Ovary (tissue), 9 donors: ENCODE measurements around the gene CEP72. TPM values are rescaled to one million over a fixed set of nuclear protein-coding genes. Genes with fewer than 3 reads are reported as not detected.

Source experiments
- DNase-seq, 5 donors: peaks; one replicate each; pipeline ENCODE4 v3.0.0-alpha.2; 2019 to 2020
- H3K27ac ChIP-seq, 2 donors: fragments of 200-600 bp; one replicate each; pipeline versions ENCODE4 v1.5.1 to v1.8.0; 2019 to 2022
- H3K27me3 ChIP-seq: fragments of 200-600 bp; one replicate; pipeline ENCODE4 v1.8.0; 2022
- H3K36me3 ChIP-seq: fragments of 200-600 bp; sonication (generic); one replicate; pipeline ENCODE4 v1.5.1; 2019
- H3K4me1 ChIP-seq: one replicate; pipeline ENCODE4 v1.8.1; 2013; ENCODE audit warnings: mild to moderate bottlenecking, moderate library complexity; ENCODE audit not compliant: insufficient read depth
- H3K4me3 ChIP-seq: fragments of 200-600 bp; sonication (generic); one replicate; pipeline ENCODE4 v1.5.1; 2017
- H3K9me3 ChIP-seq, 2 donors: fragments of 200-600 bp in 1 of 2; sonication (generic) in 1 of 2; one replicate each; pipeline versions ENCODE4 v1.5.1 to v1.8.1; 2013 to 2019; ENCODE audit warnings: mild to moderate bottlenecking in 1 of 2, moderate library complexity in 1 of 2
- CTCF ChIP-seq, 3 donors: fragments of 450-650 bp in 2 of 3; fragments of 200-600 bp in 1 of 3; IDR thresholded peaks; one replicate each; pipeline versions ENCODE4 v1.5.1 to v1.8.0; 2016 to 2022; ENCODE audit warnings: antibody characterized with exemption in 3 of 3, mild to moderate bottlenecking in 1 of 3
- EP300 ChIP-seq: sonication (generic); formaldehyde crosslinking; IDR thresholded peaks from one replicate; pipeline ENCODE4 v1.6.1; 2017; ENCODE audit warnings: antibody characterized with exemption
- POLR2A ChIP-seq: fragments of 450-650 bp; IDR thresholded peaks from one replicate; pipeline ENCODE4 v1.6.1; 2017; ENCODE audit warnings: antibody characterized with exemption, mild to moderate bottlenecking, moderate library complexity
- WGBS, 3 donors: extraction: QIAGEN DNeasy Blood & Tissue Kit in 1 of 3; methylation state at CpG; one replicate each; pipeline versions ENCODE4 v1.1.5 to v1.1.7; 2013 to 2017; 5-methylcytosine and 5-hydroxymethylcytosine counted together
- intact Hi-C, 4 donors: fragments of 100-400 bp; cut with DNase I; formaldehyde crosslinking; loops; one replicate each; pipeline versions ENCODE4 v1.11.0 to v1.15.1; 2022 to 2023
- polyA plus RNA-seq, 2 donors: library from polyadenylated mRNA; stranded (reverse); fragments of 200-250 nt in 1 of 2; fragments of 350-450 nt in 1 of 2; fragmentation: Illumina TruSeq in 1 of 2; extraction: RNeasy Lipid Tissue Mini Kit (QIAGEN cat#74804) in 1 of 2; gene quantifications; one replicate each; pipeline ENCODE4 v1.2.3, GENCODE V29; 2013 to 2014
- total RNA-seq, 7 donors: library from RNA; depleted of rRNA in 2 of 7; stranded (reverse); fragments of >200 nt in 2 of 7; fragmentation: NEBNext Ultra II Directional in 3 of 7; extraction: Animal tissue kit (Norgen Biotek cat#: 25700) in 3 of 7; gene quantifications; one replicate each; pipeline versions ENCODE4 v1.1.0 to v1.2.4, GENCODE V29; 2016 to 2023
- donor health status: DM: no; HTN: no; CAD: no; lungs with moderate emphysema.
- donor health status: DM: no; HTN: no; CAD: no.
- donor health status: Bipolar disorder and iron deficiency.
- donor health status: DM: yes; HTN: yes; CAD: no.
- donor health status: DM: no; HTN: no; CAD: no.
- donor health status: DM: yes; HTN: yes; CAD: no.

Gene CEP72
- total and polyA plus RNA-seq, 9 donors: 1.6 to 11.2 (median 7.7) TPM

- 86 to 92% (median 86%) methylated on average over 13 of the region's 13 CpGs for WGBS, 3 donors
- no peaks in the 10 kb centered on the region for H3K36me3 ChIP-seq
Measured at GRCh38 chr5:644509-644908, 32.4 kb downstream of the CEP72 start.

GRCh38 chr5:644971-645370 is 32.8 kb downstream of the CEP72 start:
- TF ChIP-seq POLR2A: no peak
- TF ChIP-seq EP300: no peak
- TF ChIP-seq CTCF (IDR thresholded peaks at IDR 0.05): no peak
- 91 to 96% (median 95%) methylated on average over 15 of the region's 15 CpGs for WGBS, 3 donors
- peak in 1 of 5 donors; percentile 18 for DNase-seq

More at GRCh38 chr5:644509-644908, 32.4 kb downstream of the CEP72 start:
- no peaks in the 10 kb centered on the region for H3K27me3 ChIP-seq
- H3K27ac ChIP-seq: no peak overlapping the region
- no peaks in the 10 kb centered on the region for H3K9me3 ChIP-seq
- no peak for TF ChIP-seq POLR2A
- no peak for TF ChIP-seq EP300
- no peak for TF ChIP-seq CTCF (IDR thresholded peaks at IDR 0.05)
- H3K4me3 ChIP-seq: no peak overlapping the region
- peaks cover 4% of the 10 kb centered on the region for H3K4me1 ChIP-seq
- DNase-seq: peak in 1 of 5 donors; percentile 23
- intact Hi-C loops: no loop called here

GRCh38 chr5:645421-645820 is 33.3 kb downstream of the CEP72 start:
- TF ChIP-seq EP300: no peak
- no peak for TF ChIP-seq CTCF (IDR thresholded peaks at IDR 0.05)
- TF ChIP-seq POLR2A: no peak
- H3K4me3 ChIP-seq: no peak overlapping the region
- H3K9me3 ChIP-seq: no peaks in the 10 kb centered on the region
- DNase-seq: peak in 1 of 5 donors; percentile 25
- H3K27ac ChIP-seq: no peak overlapping the region
- H3K4me1 ChIP-seq: peaks cover 4% of the 10 kb centered on the region
- H3K36me3 ChIP-seq: no peaks in the 10 kb centered on the region
- intact Hi-C loops: no loop called here
- H3K27me3 ChIP-seq: no peaks in the 10 kb centered on the region
- WGBS, 3 donors: 84 to 94% (median 92%) methylated on average over 13 of the region's 13 CpGs

More at GRCh38 chr5:644971-645370, 32.8 kb downstream of the CEP72 start:
- intact Hi-C loops: no loop called here
- H3K4me1 ChIP-seq: peaks cover 4% of the 10 kb centered on the region
- no peak overlapping the region for H3K4me3 ChIP-seq
- no peaks in the 10 kb centered on the region for H3K9me3 ChIP-seq
- no peaks in the 10 kb centered on the region for H3K27me3 ChIP-seq
- H3K27ac ChIP-seq: no peak overlapping the region
- no peaks in the 10 kb centered on the region for H3K36me3 ChIP-seq

GRCh38 chr5:646396-647201 is 34.5 kb downstream of the CEP72 start:
- H3K4me1 ChIP-seq: peaks cover 4% of the 10 kb centered on the region
- intact Hi-C loops: no loop called here
- no peaks in the 10 kb centered on the region for H3K27me3 ChIP-seq
- H3K4me3 ChIP-seq: no peak overlapping the region
- no peaks in the 10 kb centered on the region for H3K9me3 ChIP-seq
- H3K27ac ChIP-seq: no peak overlapping the region
- H3K36me3 ChIP-seq: no peaks in the 10 kb centered on the region
- WGBS, 3 donors: 78 to 82% (median 78%) methylated on average over 14 to 18 of the region's 18 CpGs
- TF ChIP-seq CTCF (IDR thresholded peaks at IDR 0.05): no peak
- no peak for TF ChIP-seq EP300
- TF ChIP-seq POLR2A: no peak
- peak; percentile 76 to 90 (median 81) for DNase-seq
